Measurements from ENCODE around the gene DGKH.
"Not testable (repeated sequence)": the region's sequence is repeated elsewhere in the genome, so short reads cannot be mapped to it uniquely, and the experiment has no call there.

GRCh38 chr13:42163910-42164309, 115.5 kb downstream of the DGKH start:
- not testable (repeated sequence) for TF ChIP-seq MAFK (conservative IDR thresholded peaks at IDR 0.05 in 1 of 2, IDR thresholded peaks at IDR 0.05 in 1 of 2; ENCODE audit: low read length in 2 of 2); IRF2 (CRISPR knock-in tag; IDR thresholded peaks at IDR 0.05); THAP7 (CRISPR knock-in tag; IDR thresholded peaks at IDR 0.05); BRF2 (CRISPR knock-in tag; IDR thresholded peaks at IDR 0.05); SP140L (CRISPR knock-in tag; IDR thresholded peaks at IDR 0.05; ENCODE audit: borderline replicate concordance); CHCHD3 (CRISPR knock-in tag; IDR thresholded peaks at IDR 0.05); ZNF644 (CRISPR knock-in tag; IDR thresholded peaks at IDR 0.05; ENCODE audit: low read depth); ZNF672 (CRISPR knock-in tag; IDR thresholded peaks at IDR 0.05); TAF1 (CRISPR knock-in tag; IDR thresholded peaks at IDR 0.05); ZNF768 (CRISPR knock-in tag; IDR thresholded peaks at IDR 0.05); ZNF12 (CRISPR knock-in tag; IDR thresholded peaks at IDR 0.05); ZNF652 (CRISPR knock-in tag; IDR thresholded peaks at IDR 0.05; ENCODE audit: borderline replicate concordance, low read depth)
